Panc1 (cell line): Measurements from ENCODE around the gene SLC35F4. TPM values are rescaled to one million over a fixed set of nuclear protein-coding genes. Genes with fewer than 3 reads are reported as not detected.

ENCODE experiments used
- ATAC-seq: fragments of 200-7000 bp; cut with Tn5 transposase; 2 replicates; pipeline ENCODE4 v1.9.1; 2020; ENCODE audit warnings: mild to moderate bottlenecking, moderate library complexity
- BruUV-seq: library from RNA; stranded (reverse); fragments of 400-500 nt; replicated peaks from 2 replicates; lab custom pipeline; 2021; lab: Mats Ljungman, UMichigan
- CTCF ChIA-PET: fragments of 300-600 bp; sonication (Branson Sonifier 250); formaldehyde crosslinking; loops from one replicate; lab custom pipeline; 2022; ENCODE audit warnings: antibody characterized with exemption; lab: Charles Lee
- POLR2A ChIA-PET: fragments of 300-600 bp; sonication (Branson Sonifier 250); formaldehyde crosslinking; loops from one replicate; lab custom pipeline; 2022; ENCODE audit warnings: antibody characterized with exemption; lab: Charles Lee
- DNase-seq: peaks from one replicate; pipeline ENCODE4 v3.0.0-alpha.2; 2010; ENCODE audit warnings: low read depth, low spot score
- H3K27ac ChIP-seq: 2 replicates; pipeline ENCODE4 v1.5.1; 2011; ENCODE audit warnings: mild to moderate bottlenecking, low read length, inconsistent platforms
- H3K27me3 ChIP-seq: fragments of 200-500 bp; sonication (Bioruptor generic); 2 replicates; pipeline ENCODE4 v1.6.0; 2014; ENCODE audit warnings: low read length, inconsistent platforms; ENCODE audit not compliant: control insufficient read depth, insufficient read depth
- H3K36me3 ChIP-seq: fragments of 200-500 bp; sonication (Bioruptor generic); 2 replicates; pipeline ENCODE4 v1.5.1; 2014; ENCODE audit warnings: inconsistent platforms, mild to moderate bottlenecking, low read length, moderate library complexity; ENCODE audit not compliant: control insufficient read depth, insufficient read depth
- H3K4me1 ChIP-seq: 2 replicates; pipeline ENCODE4 v1.5.1; 2011; ENCODE audit warnings: inconsistent platforms, mild to moderate bottlenecking, low read length, moderate library complexity; ENCODE audit not compliant: control insufficient read depth, insufficient read depth
- H3K4me3 ChIP-seq, 2 experiments: 2 replicates each; pipeline ENCODE4 v1.5.1; 2011 to 2012; ENCODE audit warnings: low read depth in 2 of 2, low read length in 2 of 2, mild to moderate bottlenecking in 2 of 2, inconsistent platforms in 1 of 2, moderate library complexity in 1 of 2
- H3K9me3 ChIP-seq: fragments of 200-500 bp; sonication (Bioruptor generic); 2 replicates; pipeline ENCODE4 v1.5.1; 2014; ENCODE audit warnings: low read depth, mild to moderate bottlenecking, inconsistent platforms, low read length, moderate library complexity; ENCODE audit not compliant: control insufficient read depth, insufficient read depth
- CTCF ChIP-seq: fragments of 450-650 bp; IDR thresholded peaks from 2 replicates; pipeline ENCODE4 v1.5.1; 2017; ENCODE audit warnings: mild to moderate bottlenecking
- POLR2AphosphoS5 ChIP-seq: IDR thresholded peaks from 2 replicates; pipeline ENCODE4 v1.6.1; 2012; ENCODE audit warnings: mild to moderate bottlenecking, low read depth, low read length, moderate library complexity
- SIN3A ChIP-seq: IDR thresholded peaks from 2 replicates; pipeline ENCODE4 v1.6.1; 2012; ENCODE audit warnings: low read depth, mild to moderate bottlenecking, low read length, moderate library complexity, borderline replicate concordance; ENCODE audit not compliant: insufficient read depth
- TCF7L2 ChIP-seq: IDR thresholded peaks from 2 replicates; pipeline ENCODE4 v1.6.1; 2011; ENCODE audit warnings: mild to moderate bottlenecking, low read depth, low read length, inconsistent platforms
- in situ Hi-C: cut with HindIII; loops from 2 replicates; pipeline ENCODE4 v1.10.0; 2016; ENCODE audit warnings: low sequenced_read_pairs, low pct_unique_long_range_greater_than_20kb
- intact Hi-C: fragments of 100-400 bp; cut with micrococcal nuclease; formaldehyde crosslinking; loops from one replicate; pipeline ENCODE4 v1.10.0; 2022; ENCODE audit not compliant: unreplicated experiment
- total RNA-seq: library from RNA; stranded (reverse); gene quantifications from one replicate; pipeline ENCODE4 v1.2.1, GENCODE V29; 2021; ENCODE audit not compliant: unreplicated experiment
- TF ChIP-seq, protein P1 (sequence below), 2 experiments: IDR thresholded peaks; 2 replicates each; pipeline ENCODE4 v1.6.1; 2011 to 2012; ENCODE audit warnings: low read depth in 2 of 2, control low read depth in 1 of 2, low read length in 1 of 2, mild to moderate bottlenecking in 1 of 2, moderate library complexity in 1 of 2; ENCODE audit not compliant: insufficient read depth in 1 of 2

Gene SLC35F4
- total RNA-seq, 1 experiment from 2014 or later = not detected

DNA sequence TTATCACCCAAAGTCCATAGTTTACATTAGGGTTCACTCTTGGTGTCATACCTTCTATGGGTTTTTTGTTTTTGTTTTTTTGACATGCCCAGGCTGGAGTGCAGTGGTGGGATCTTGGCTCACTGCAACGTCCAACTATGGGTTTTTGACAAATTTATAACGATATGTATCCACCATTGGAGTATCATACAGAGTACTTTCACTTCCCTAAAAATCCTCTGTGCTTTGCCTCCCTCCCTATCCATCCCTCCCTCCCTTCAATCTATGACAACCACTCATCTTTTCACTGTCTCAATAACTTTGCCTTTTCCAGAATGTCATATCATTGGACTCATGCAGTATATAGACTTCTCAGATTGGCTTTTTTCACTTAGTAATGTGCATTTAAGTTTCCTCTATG lies 233.2 kb downstream of the SLC35F4 start:
- TF ChIP-seq SIN3A (no peak), TCF7L2 (no peak), CTCF (no peak)
- POLR2A ChIA-PET = no interaction called here
- H3K4me1 ChIP-seq = no peaks in the 10 kb centered on the region
- H3K4me3 ChIP-seq = no peak overlapping the region
- CTCF ChIA-PET = no interaction called here
- ATAC-seq (no peak), DNase-seq (no peak)
- no peaks in the 10 kb centered on the region for H3K9me3 ChIP-seq
- intact Hi-C loops (no loop called here), in situ Hi-C loops (no loop called here)
- H3K27ac ChIP-seq = no peak overlapping the region
- no TSS peak for BruUV-seq
- no peaks in the 10 kb centered on the region for H3K27me3 ChIP-seq
- no peaks in the 10 kb centered on the region for H3K36me3 ChIP-seq

- no peak for ATAC-seq
- H3K27me3 ChIP-seq = no peaks in the 10 kb centered on the region
- in situ Hi-C loops = no loop called here
- H3K4me3 ChIP-seq = no peak overlapping the region
- POLR2A ChIA-PET = no interaction called here
- H3K27ac ChIP-seq = no peak overlapping the region
- no peaks in the 10 kb centered on the region for H3K36me3 ChIP-seq
- no peaks in the 10 kb centered on the region for H3K4me1 ChIP-seq
- intact Hi-C loops = no loop called here
- CTCF ChIA-PET = no interaction called here
- H3K9me3 ChIP-seq = no peaks in the 10 kb centered on the region
- no peak for DNase-seq
- no peak for TF ChIP-seq POLR2AphosphoS5
- TF ChIP-seq, protein P1, sequence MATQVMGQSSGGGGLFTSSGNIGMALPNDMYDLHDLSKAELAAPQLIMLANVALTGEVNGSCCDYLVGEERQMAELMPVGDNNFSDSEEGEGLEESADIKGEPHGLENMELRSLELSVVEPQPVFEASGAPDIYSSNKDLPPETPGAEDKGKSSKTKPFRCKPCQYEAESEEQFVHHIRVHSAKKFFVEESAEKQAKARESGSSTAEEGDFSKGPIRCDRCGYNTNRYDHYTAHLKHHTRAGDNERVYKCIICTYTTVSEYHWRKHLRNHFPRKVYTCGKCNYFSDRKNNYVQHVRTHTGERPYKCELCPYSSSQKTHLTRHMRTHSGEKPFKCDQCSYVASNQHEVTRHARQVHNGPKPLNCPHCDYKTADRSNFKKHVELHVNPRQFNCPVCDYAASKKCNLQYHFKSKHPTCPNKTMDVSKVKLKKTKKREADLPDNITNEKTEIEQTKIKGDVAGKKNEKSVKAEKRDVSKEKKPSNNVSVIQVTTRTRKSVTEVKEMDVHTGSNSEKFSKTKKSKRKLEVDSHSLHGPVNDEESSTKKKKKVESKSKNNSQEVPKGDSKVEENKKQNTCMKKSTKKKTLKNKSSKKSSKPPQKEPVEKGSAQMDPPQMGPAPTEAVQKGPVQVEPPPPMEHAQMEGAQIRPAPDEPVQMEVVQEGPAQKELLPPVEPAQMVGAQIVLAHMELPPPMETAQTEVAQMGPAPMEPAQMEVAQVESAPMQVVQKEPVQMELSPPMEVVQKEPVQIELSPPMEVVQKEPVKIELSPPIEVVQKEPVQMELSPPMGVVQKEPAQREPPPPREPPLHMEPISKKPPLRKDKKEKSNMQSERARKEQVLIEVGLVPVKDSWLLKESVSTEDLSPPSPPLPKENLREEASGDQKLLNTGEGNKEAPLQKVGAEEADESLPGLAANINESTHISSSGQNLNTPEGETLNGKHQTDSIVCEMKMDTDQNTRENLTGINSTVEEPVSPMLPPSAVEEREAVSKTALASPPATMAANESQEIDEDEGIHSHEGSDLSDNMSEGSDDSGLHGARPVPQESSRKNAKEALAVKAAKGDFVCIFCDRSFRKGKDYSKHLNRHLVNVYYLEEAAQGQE (IDR thresholded peaks at IDR 0.05; ENCODE audit: insufficient read depth in 1 of 2, low read depth in 2 of 2, low read length in 1 of 2) = no peak
- TF ChIP-seq TCF7L2 = no peak
- no peak for TF ChIP-seq SIN3A
- TF ChIP-seq CTCF = no peak
- BruUV-seq = no TSS peak
These were observed 248.4 kb downstream of the SLC35F4 start for GRCh38 chr14:57617510-57617909.

DNA sequence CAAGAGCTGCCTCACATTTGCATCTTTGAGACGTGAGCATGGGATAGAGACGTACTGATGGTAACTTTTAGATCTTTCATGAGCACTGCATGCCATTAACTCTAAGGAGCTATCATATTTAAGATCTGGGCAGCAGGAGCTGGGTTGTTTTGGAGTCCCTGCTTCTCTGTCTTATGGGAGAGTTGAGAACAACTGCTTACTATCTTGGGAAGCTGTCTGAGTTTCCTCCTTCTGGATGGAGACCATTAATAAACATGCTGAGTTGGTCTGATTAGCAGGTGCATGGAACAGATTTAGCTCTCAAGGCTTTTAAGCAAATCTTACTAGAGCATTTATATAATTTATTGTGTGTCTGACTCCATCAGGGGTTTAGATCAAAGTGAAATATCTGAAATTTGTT lies 252.9 kb downstream of the SLC35F4 start:
- no peaks in the 10 kb centered on the region for H3K9me3 ChIP-seq
- CTCF ChIA-PET = no interaction called here
- no peaks in the 10 kb centered on the region for H3K36me3 ChIP-seq
- no peak for TF ChIP-seq POLR2AphosphoS5
- no peak for TF ChIP-seq CTCF
- TF ChIP-seq SIN3A = no peak
- TF ChIP-seq, protein P1 (IDR thresholded peaks at IDR 0.05; ENCODE audit: insufficient read depth in 1 of 2, low read depth in 2 of 2, low read length in 1 of 2) = no peak
- no peak for TF ChIP-seq TCF7L2
- H3K4me1 ChIP-seq = no peaks in the 10 kb centered on the region
- H3K4me3 ChIP-seq = no peak overlapping the region
- intact Hi-C loops (no loop called here), in situ Hi-C loops (no loop called here)
- no TSS peak for BruUV-seq
- ATAC-seq (no peak), DNase-seq (no peak)
- POLR2A ChIA-PET = no interaction called here
- H3K27me3 ChIP-seq = no peaks in the 10 kb centered on the region
- no peak overlapping the region for H3K27ac ChIP-seq
